ENCODE measurements around the gene GSTT2B.

DNA sequence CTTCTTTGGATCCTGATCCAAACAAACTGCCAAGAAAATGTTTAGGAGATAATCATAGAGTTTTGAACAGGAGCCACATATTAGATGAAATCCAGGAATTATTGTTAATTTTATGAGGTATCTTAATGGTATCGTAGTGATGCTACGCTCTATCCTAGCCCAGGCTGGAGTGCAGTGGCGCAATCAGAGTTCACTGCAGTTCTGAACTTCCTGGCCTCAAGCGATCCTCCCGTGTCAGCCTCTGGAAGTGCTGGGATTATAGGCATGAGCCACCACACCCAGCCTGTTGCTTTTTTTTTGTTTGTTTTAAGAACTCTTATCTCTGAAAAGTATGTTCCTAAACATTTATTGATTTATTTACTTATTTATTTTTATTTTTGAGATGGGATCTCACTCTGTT lies 41.9 kb upstream of the GSTT2B start:
- TF ChIP-seq FOSL2 (IDR thresholded peaks at IDR 0.05; ENCODE audit: borderline replicate concordance, low read depth) (no peak), FOXJ3 (CRISPR knock-in tag; IDR thresholded peaks at IDR 0.05) (no peak), RCOR1 (IDR thresholded peaks at IDR 0.05; ENCODE audit: low read length) (no peak), FOXM1 (IDR thresholded peaks at IDR 0.05; ENCODE audit: low read depth) (no peak), NRF1 (IDR thresholded peaks at IDR 0.05; ENCODE audit: low read depth, low read length) (no peak), POLR2AphosphoS5 (IDR thresholded peaks at IDR 0.05; ENCODE audit: low read depth, low read length) (no peak), SMC3 (IDR thresholded peaks at IDR 0.05; ENCODE audit: low read depth, low read length) (no peak), TCF12 (IDR thresholded peaks at IDR 0.05) (no peak), EP300 (IDR thresholded peaks at IDR 0.05; ENCODE audit: borderline replicate concordance in 1 of 2, low read depth in 1 of 2, low read length in 1 of 2) (no peak), MAX (IDR thresholded peaks at IDR 0.05; ENCODE audit: low read depth) (no peak)
- TF ChIP-seq, protein P1, sequence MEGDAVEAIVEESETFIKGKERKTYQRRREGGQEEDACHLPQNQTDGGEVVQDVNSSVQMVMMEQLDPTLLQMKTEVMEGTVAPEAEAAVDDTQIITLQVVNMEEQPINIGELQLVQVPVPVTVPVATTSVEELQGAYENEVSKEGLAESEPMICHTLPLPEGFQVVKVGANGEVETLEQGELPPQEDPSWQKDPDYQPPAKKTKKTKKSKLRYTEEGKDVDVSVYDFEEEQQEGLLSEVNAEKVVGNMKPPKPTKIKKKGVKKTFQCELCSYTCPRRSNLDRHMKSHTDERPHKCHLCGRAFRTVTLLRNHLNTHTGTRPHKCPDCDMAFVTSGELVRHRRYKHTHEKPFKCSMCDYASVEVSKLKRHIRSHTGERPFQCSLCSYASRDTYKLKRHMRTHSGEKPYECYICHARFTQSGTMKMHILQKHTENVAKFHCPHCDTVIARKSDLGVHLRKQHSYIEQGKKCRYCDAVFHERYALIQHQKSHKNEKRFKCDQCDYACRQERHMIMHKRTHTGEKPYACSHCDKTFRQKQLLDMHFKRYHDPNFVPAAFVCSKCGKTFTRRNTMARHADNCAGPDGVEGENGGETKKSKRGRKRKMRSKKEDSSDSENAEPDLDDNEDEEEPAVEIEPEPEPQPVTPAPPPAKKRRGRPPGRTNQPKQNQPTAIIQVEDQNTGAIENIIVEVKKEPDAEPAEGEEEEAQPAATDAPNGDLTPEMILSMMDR (IDR thresholded peaks at IDR 0.05): no peak
- TF ChIP-seq, protein P2, sequence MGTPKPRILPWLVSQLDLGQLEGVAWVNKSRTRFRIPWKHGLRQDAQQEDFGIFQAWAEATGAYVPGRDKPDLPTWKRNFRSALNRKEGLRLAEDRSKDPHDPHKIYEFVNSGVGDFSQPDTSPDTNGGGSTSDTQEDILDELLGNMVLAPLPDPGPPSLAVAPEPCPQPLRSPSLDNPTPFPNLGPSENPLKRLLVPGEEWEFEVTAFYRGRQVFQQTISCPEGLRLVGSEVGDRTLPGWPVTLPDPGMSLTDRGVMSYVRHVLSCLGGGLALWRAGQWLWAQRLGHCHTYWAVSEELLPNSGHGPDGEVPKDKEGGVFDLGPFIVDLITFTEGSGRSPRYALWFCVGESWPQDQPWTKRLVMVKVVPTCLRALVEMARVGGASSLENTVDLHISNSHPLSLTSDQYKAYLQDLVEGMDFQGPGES (IDR thresholded peaks at IDR 0.05; ENCODE audit: low read depth, low read length): no peak
